WTC11 (cell line): ENCODE results near the gene NUDT16. TPM values are rescaled to one million over a fixed set of nuclear protein-coding genes. Genes with fewer than 3 reads are reported as not detected.

Experiments
- ATAC-seq: fragments of 200-7000 bp; cut with Tn5 transposase; 2 replicates; pipeline ENCODE4 v1.10.0; 2021; ENCODE audit warnings: mild to moderate bottlenecking, moderate library complexity
- CTCF ChIA-PET: fragments of 300-600 bp; sonication (Branson Sonifier 250); formaldehyde crosslinking; loops from one replicate; lab custom pipeline; 2021; ENCODE audit warnings: antibody characterized with exemption; lab: Charles Lee
- POLR2A ChIA-PET: fragments of 350-600 bp; sonication (Branson Sonifier 250); formaldehyde crosslinking; loops from one replicate; lab custom pipeline; 2021; ENCODE audit warnings: antibody characterized with exemption; lab: Charles Lee
- DNase-seq: peaks from one replicate; pipeline ENCODE4 v3.0.0; 2021; ENCODE audit warnings: low spot score
- H3K27ac Mint-ChIP-seq: 2 replicates; pipeline ENCODE4 v1.8.0; 2021; ENCODE audit warnings: mixed read lengths
- H3K27me3 Mint-ChIP-seq: 2 replicates; pipeline ENCODE4 v1.8.0; 2021; ENCODE audit warnings: low read depth, mild to moderate bottlenecking, moderate library complexity, mixed read lengths
- H3K36me3 Mint-ChIP-seq: 2 replicates; pipeline ENCODE4 v1.8.0; 2021; ENCODE audit warnings: mixed read lengths
- H3K4me1 Mint-ChIP-seq: 2 replicates; pipeline ENCODE4 v1.8.0; 2022; ENCODE audit warnings: mixed read lengths
- H3K4me3 Mint-ChIP-seq: 2 replicates; pipeline ENCODE4 v1.8.0; 2021; ENCODE audit warnings: mild to moderate bottlenecking, moderate library complexity, mixed read lengths
- H3K9me3 Mint-ChIP-seq: 2 replicates; pipeline ENCODE4 v1.8.0; 2021; ENCODE audit warnings: mixed read lengths
- ATF1 ChIP-seq: sonication (generic); formaldehyde crosslinking; IDR thresholded peaks from 2 replicates; pipeline ENCODE4 v1.8.1; 2023; ENCODE audit warnings: mild to moderate bottlenecking, moderate library complexity, missing genetic modification reagents
- EMX1 ChIP-seq: fragments of 250-450 bp; sonication (Bioruptor Pico); IDR thresholded peaks from 2 replicates; pipeline ENCODE4 v1.8.0; 2021; ENCODE audit warnings: mild to moderate bottlenecking
- HMGA2 ChIP-seq: fragments of 250-450 bp; sonication (Bioruptor Pico); IDR thresholded peaks from 2 replicates; pipeline ENCODE4 v1.4.0; 2021; ENCODE audit warnings: mild to moderate bottlenecking, moderate library complexity
- ZNF317 ChIP-seq: sonication (generic); formaldehyde crosslinking; IDR thresholded peaks from 2 replicates; pipeline ENCODE4 v1.8.1; 2023; ENCODE audit warnings: low read depth, mild to moderate bottlenecking, moderate library complexity, missing genetic modification reagents, borderline replicate concordance
- total RNA-seq: library from RNA; stranded (reverse); gene quantifications from 3 replicates; pipeline ENCODE4 v1.2.3, GENCODE V29; 2021
- TF ChIP-seq, protein P1 (sequence below): sonication (generic); formaldehyde crosslinking; IDR thresholded peaks from 2 replicates; pipeline ENCODE4 v1.8.0; 2022; ENCODE audit warnings: missing genetic modification reagents
- TF ChIP-seq, protein P2 (sequence below): sonication (generic); formaldehyde crosslinking; IDR thresholded peaks from 2 replicates; pipeline ENCODE4 v1.8.1; 2022; ENCODE audit warnings: low read depth, missing genetic modification reagents, borderline replicate concordance
- TF ChIP-seq, protein P3 (sequence below): fragments of 250-450 bp; sonication (Bioruptor Pico); IDR thresholded peaks from 2 replicates; pipeline ENCODE4 v1.9.0; 2021; ENCODE audit warnings: mild to moderate bottlenecking, borderline replicate concordance
- TF ChIP-seq, protein P4 (sequence below): sonication (generic); formaldehyde crosslinking; IDR thresholded peaks from 2 replicates; pipeline ENCODE4 v1.8.1; 2023; ENCODE audit warnings: mild to moderate bottlenecking, missing genetic modification reagents, borderline replicate concordance

Gene NUDT16
- total RNA-seq, 1 experiment from 2014 or later, result 17.2 TPM

DNA sequence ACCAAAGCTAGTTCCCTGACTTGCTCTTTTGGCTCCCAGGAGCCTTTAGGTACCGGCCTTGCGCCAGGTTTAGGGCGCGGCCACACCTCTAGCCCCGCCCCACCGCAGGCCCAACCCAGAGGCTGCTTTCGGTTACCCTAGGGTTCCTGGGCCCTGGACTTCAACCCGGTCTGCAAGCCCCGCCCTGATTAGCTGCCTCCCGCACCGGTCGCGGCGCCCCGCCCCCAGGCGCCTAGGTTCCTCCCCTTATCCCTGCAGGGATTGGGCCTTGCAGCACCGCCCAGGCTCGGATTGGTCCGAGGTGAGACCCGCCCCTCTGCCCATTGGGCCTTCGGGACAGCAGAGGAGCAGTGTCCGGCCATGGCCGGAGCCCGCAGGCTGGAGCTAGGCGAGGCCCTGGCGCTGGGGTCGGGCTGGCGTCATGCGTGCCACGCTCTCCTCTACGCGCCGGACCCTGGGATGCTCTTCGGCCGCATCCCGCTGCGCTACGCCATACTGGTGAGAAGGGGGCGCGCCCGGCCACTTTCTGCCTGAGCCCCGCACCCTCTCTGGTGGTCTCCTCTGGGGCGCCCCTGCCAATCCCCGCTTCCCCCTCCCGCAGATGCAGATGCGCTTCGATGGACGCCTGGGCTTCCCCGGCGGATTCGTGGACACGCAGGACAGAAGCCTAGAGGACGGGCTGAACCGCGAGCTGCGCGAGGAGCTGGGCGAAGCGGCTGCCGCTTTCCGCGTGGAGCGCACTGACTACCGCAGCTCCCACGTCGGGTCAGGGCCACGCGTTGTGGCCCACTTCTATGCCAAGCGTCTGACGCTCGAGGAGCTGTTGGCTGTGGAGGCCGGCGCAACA, at the start of gene NUDT16 (continued):
- TF ChIP-seq, protein P1, sequence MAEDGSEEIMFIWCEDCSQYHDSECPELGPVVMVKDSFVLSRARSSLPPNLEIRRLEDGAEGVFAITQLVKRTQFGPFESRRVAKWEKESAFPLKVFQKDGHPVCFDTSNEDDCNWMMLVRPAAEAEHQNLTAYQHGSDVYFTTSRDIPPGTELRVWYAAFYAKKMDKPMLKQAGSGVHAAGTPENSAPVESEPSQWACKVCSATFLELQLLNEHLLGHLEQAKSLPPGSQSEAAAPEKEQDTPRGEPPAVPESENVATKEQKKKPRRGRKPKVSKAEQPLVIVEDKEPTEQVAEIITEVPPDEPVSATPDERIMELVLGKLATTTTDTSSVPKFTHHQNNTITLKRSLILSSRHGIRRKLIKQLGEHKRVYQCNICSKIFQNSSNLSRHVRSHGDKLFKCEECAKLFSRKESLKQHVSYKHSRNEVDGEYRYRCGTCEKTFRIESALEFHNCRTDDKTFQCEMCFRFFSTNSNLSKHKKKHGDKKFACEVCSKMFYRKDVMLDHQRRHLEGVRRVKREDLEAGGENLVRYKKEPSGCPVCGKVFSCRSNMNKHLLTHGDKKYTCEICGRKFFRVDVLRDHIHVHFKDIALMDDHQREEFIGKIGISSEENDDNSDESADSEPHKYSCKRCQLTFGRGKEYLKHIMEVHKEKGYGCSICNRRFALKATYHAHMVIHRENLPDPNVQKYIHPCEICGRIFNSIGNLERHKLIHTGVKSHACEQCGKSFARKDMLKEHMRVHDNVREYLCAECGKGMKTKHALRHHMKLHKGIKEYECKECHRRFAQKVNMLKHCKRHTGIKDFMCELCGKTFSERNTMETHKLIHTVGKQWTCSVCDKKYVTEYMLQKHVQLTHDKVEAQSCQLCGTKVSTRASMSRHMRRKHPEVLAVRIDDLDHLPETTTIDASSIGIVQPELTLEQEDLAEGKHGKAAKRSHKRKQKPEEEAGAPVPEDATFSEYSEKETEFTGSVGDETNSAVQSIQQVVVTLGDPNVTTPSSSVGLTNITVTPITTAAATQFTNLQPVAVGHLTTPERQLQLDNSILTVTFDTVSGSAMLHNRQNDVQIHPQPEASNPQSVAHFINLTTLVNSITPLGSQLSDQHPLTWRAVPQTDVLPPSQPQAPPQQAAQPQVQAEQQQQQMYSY (CRISPR knock-in tag), result peak; percentile 27; the same call in 1 of the 2 replicates
- TF ChIP-seq ZNF317 (CRISPR knock-in tag), result no peak
- TF ChIP-seq, protein P2, sequence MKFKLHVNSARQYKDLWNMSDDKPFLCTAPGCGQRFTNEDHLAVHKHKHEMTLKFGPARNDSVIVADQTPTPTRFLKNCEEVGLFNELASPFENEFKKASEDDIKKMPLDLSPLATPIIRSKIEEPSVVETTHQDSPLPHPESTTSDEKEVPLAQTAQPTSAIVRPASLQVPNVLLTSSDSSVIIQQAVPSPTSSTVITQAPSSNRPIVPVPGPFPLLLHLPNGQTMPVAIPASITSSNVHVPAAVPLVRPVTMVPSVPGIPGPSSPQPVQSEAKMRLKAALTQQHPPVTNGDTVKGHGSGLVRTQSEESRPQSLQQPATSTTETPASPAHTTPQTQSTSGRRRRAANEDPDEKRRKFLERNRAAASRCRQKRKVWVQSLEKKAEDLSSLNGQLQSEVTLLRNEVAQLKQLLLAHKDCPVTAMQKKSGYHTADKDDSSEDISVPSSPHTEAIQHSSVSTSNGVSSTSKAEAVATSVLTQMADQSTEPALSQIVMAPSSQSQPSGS (CRISPR knock-in tag), result no peak
- TF ChIP-seq ATF1 (CRISPR knock-in tag), result peak; percentile 66; the same call in 1 of the 2 replicates
- TF ChIP-seq, protein P3, sequence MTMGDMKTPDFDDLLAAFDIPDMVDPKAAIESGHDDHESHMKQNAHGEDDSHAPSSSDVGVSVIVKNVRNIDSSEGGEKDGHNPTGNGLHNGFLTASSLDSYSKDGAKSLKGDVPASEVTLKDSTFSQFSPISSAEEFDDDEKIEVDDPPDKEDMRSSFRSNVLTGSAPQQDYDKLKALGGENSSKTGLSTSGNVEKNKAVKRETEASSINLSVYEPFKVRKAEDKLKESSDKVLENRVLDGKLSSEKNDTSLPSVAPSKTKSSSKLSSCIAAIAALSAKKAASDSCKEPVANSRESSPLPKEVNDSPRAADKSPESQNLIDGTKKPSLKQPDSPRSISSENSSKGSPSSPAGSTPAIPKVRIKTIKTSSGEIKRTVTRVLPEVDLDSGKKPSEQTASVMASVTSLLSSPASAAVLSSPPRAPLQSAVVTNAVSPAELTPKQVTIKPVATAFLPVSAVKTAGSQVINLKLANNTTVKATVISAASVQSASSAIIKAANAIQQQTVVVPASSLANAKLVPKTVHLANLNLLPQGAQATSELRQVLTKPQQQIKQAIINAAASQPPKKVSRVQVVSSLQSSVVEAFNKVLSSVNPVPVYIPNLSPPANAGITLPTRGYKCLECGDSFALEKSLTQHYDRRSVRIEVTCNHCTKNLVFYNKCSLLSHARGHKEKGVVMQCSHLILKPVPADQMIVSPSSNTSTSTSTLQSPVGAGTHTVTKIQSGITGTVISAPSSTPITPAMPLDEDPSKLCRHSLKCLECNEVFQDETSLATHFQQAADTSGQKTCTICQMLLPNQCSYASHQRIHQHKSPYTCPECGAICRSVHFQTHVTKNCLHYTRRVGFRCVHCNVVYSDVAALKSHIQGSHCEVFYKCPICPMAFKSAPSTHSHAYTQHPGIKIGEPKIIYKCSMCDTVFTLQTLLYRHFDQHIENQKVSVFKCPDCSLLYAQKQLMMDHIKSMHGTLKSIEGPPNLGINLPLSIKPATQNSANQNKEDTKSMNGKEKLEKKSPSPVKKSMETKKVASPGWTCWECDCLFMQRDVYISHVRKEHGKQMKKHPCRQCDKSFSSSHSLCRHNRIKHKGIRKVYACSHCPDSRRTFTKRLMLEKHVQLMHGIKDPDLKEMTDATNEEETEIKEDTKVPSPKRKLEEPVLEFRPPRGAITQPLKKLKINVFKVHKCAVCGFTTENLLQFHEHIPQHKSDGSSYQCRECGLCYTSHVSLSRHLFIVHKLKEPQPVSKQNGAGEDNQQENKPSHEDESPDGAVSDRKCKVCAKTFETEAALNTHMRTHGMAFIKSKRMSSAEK (CRISPR knock-in tag), result no peak
- TF ChIP-seq, protein P4, sequence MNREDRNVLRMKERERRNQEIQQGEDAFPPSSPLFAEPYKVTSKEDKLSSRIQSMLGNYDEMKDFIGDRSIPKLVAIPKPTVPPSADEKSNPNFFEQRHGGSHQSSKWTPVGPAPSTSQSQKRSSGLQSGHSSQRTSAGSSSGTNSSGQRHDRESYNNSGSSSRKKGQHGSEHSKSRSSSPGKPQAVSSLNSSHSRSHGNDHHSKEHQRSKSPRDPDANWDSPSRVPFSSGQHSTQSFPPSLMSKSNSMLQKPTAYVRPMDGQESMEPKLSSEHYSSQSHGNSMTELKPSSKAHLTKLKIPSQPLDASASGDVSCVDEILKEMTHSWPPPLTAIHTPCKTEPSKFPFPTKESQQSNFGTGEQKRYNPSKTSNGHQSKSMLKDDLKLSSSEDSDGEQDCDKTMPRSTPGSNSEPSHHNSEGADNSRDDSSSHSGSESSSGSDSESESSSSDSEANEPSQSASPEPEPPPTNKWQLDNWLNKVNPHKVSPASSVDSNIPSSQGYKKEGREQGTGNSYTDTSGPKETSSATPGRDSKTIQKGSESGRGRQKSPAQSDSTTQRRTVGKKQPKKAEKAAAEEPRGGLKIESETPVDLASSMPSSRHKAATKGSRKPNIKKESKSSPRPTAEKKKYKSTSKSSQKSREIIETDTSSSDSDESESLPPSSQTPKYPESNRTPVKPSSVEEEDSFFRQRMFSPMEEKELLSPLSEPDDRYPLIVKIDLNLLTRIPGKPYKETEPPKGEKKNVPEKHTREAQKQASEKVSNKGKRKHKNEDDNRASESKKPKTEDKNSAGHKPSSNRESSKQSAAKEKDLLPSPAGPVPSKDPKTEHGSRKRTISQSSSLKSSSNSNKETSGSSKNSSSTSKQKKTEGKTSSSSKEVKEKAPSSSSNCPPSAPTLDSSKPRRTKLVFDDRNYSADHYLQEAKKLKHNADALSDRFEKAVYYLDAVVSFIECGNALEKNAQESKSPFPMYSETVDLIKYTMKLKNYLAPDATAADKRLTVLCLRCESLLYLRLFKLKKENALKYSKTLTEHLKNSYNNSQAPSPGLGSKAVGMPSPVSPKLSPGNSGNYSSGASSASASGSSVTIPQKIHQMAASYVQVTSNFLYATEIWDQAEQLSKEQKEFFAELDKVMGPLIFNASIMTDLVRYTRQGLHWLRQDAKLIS (CRISPR knock-in tag), result 0 out of 2 replicates have a peak, but pooled peaks have one; percentile 26
- TF ChIP-seq, all 79 proteins: peak for 26

DNA sequence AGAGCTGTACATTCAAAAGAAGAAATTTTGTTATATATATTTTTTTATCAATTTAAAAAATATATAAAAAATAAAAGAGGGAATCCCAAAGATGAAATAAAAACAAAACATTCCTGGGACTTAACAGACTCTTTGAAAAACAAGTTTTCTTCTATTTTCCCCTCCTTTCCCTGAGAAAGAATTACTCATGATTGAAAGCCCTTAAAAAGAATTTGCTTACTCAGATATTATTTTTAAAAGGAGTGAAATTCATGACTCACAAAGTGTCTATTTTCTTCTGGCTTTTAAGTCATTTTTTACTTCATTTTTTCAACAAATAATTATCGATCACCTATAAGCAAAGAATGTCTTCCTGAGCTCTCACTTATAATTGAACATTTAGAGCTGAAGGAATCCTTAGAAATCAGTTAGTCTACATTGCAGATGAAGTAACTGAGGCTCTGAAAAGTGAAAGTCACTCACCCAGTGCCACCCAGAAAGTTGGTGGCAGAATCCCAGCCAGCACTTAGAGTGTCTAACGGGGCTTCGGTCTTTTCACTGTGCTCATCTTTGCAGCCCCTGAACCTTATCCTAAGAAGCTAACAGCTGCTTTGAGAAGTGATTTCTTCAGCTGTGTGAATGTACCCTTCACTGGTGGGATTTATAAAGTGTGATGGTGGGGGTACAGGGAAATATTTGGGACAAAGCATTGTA, 42.5 kb upstream of the NUDT16 start:
- no peaks in the 10 kb centered on the region for H3K4me1 Mint-ChIP-seq
- ChIA-PET POLR2A (no interaction called here), CTCF (interaction anchor here (0.9 kb wide), 1 partner anchor 12 kb away, joined by 3 read pairs; no protein-coding TSS in a partner anchor)
- DNase-seq (no peak), ATAC-seq (no peak)
- no peak overlapping the region for H3K4me3 Mint-ChIP-seq
- 0 out of 2 replicates have a peak, but pooled peaks cover 2% of the 10 kb centered on the region for H3K27me3 Mint-ChIP-seq
- peaks cover 14% of the 10 kb centered on the region for H3K36me3 Mint-ChIP-seq
- peaks cover 21% of the 10 kb centered on the region for H3K9me3 Mint-ChIP-seq
- H3K27ac Mint-ChIP-seq, result no peak overlapping the region
- no peak for TF ChIP-seq EMX1 (CRISPR knock-in tag)
- TF ChIP-seq HMGA2 (CRISPR knock-in tag), result no peak
